ENCODE results near the gene TEX264. TPM values are rescaled to one million over a fixed set of nuclear protein-coding genes. Genes with fewer than 3 reads are reported as not detected.

TEX264 gene
- total and polyA plus RNA-seq, 2 experiments from 2014 or later, result 59.6 to 98.7 TPM

DNA sequence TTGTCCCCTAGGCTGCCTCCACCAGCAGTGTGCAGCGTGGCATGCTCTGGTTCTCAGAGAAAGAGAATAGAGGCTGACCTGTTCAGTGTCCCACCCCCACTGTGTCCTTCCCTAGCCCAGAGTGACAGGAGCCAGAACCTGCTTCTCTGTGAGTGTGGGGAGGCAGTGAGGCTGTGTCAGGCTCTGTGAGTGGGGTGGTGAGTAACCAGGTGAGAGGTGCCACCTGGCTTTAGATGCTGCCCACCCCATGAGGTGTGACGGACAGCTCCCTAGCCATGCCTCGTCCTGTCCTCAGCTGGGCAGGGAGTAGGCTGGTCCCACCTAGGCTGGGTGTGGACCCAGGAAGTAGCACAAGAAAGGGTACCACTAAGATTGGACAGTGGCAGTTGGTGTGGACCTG lies 6.3 kb downstream of the TEX264 start:
- WGBS (ENCODE audit: low lambda C conversion rate, missing lambda C conversion rate), result 97% methylated on average over 3 of the region's 3 CpGs
- Histone ChIP-seq H4K20me1 (ENCODE audit: insufficient read depth, poor library complexity, severe bottlenecking) (no peaks in the 10 kb centered on the region), H2AFZ (no peak overlapping the region), H3K4me1 (ENCODE audit: insufficient read depth) (peaks cover 9% of the 10 kb centered on the region), H3K4me2 (no peak overlapping the region), H3K27ac (no peak overlapping the region), H3K36me3 (replicated peaks; ENCODE audit: insufficient read depth, low read depth) (no peaks in the 10 kb centered on the region), H3K9me3 (ENCODE audit: low read depth) (no peaks in the 10 kb centered on the region), H3K4me3 (no peak overlapping the region), H3K27me3 (no peaks in the 10 kb centered on the region), H3K9me2 (replicated peaks; ENCODE audit: insufficient read depth) (no peaks in the 10 kb centered on the region), H3K79me2 (peaks cover 21% of the 10 kb centered on the region)
- no peak for TF ChIP-seq EZH2 (IDR thresholded peaks at IDR 0.05; ENCODE audit: borderline replicate concordance)
- no peak for DNase-seq (ENCODE audit: low spot score)

DNA sequence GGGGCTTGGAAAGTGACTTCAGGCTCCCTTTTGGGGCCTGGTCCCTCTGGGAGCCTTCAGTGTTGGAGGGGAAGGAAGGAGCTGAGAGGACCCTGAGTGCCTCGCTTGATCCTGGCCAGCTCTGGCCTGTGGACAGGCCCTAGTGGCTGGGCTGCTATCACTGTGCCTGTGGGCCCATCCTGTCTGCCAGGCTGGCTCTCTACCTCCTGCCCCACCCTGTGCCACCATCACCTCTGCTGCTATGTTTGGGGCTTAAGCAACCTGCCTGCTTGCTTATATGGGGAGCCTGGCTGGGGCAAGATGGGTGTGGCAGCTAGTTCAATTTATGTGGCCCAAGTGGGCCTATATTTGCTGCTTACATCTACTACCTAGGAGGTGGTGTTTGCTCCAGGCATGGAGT lies 7.1 kb downstream of the TEX264 start:
- WGBS (ENCODE audit: low lambda C conversion rate, missing lambda C conversion rate), result 92% methylated on average over 1 of the region's 1 CpG
- no peak for DNase-seq (ENCODE audit: low spot score)
- Histone ChIP-seq H3K4me3 (no peak overlapping the region), H3K27me3 (no peaks in the 10 kb centered on the region), H3K4me2 (no peak overlapping the region), H3K36me3 (replicated peaks; ENCODE audit: insufficient read depth, low read depth) (no peaks in the 10 kb centered on the region), H3K9me2 (replicated peaks; ENCODE audit: insufficient read depth) (no peaks in the 10 kb centered on the region), H3K27ac (no peak overlapping the region), H4K20me1 (ENCODE audit: insufficient read depth, poor library complexity, severe bottlenecking) (no peaks in the 10 kb centered on the region), H3K9me3 (ENCODE audit: low read depth) (no peaks in the 10 kb centered on the region), H2AFZ (no peak overlapping the region), H3K4me1 (ENCODE audit: insufficient read depth) (peaks cover 9% of the 10 kb centered on the region), H3K79me2 (peaks cover 13% of the 10 kb centered on the region)
- TF ChIP-seq, protein P1, sequence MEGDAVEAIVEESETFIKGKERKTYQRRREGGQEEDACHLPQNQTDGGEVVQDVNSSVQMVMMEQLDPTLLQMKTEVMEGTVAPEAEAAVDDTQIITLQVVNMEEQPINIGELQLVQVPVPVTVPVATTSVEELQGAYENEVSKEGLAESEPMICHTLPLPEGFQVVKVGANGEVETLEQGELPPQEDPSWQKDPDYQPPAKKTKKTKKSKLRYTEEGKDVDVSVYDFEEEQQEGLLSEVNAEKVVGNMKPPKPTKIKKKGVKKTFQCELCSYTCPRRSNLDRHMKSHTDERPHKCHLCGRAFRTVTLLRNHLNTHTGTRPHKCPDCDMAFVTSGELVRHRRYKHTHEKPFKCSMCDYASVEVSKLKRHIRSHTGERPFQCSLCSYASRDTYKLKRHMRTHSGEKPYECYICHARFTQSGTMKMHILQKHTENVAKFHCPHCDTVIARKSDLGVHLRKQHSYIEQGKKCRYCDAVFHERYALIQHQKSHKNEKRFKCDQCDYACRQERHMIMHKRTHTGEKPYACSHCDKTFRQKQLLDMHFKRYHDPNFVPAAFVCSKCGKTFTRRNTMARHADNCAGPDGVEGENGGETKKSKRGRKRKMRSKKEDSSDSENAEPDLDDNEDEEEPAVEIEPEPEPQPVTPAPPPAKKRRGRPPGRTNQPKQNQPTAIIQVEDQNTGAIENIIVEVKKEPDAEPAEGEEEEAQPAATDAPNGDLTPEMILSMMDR (IDR thresholded peaks at IDR 0.05; ENCODE audit: poor library complexity), result no peak
- no peak for TF ChIP-seq EZH2phosphoT487 (IDR thresholded peaks at IDR 0.05; ENCODE audit: low read depth, severe bottlenecking, unreplicated experiment)
- TF ChIP-seq EZH2 (IDR thresholded peaks at IDR 0.05; ENCODE audit: borderline replicate concordance), result no peak

DNA sequence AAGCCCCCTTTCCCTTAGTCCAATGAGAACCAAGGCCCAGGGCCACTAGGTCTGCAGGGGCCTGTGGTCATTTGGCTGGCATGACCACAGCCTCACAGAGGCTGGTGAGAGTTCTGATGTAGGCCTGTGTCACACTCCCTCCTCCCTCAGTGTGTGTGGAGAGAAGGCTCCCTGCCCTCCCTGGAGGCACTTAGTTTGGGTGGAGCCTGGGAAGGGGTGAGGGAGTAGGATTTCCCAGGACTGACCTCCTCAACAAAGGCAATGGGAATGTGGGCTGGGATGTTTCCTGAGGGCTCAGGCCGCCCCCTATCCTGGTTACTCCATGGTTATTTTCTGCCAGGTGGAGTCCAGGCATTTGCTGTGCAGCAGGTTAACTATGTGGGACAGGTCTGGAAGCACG lies 7.6 kb downstream of the TEX264 start:
- no peaks in the 10 kb centered on the region for H3K9me3 ChIP-seq (ENCODE audit: low read depth)
- no peak for TF ChIP-seq EZH2phosphoT487 (IDR thresholded peaks at IDR 0.05; ENCODE audit: low read depth, severe bottlenecking, unreplicated experiment)
- no peak for TF ChIP-seq EZH2 (IDR thresholded peaks at IDR 0.05; ENCODE audit: borderline replicate concordance)
- H3K27ac ChIP-seq, result no peak overlapping the region
- H3K79me2 ChIP-seq, result peaks cover 11% of the 10 kb centered on the region
- no peak overlapping the region for H2AFZ ChIP-seq
- no peaks in the 10 kb centered on the region for H3K36me3 ChIP-seq (replicated peaks; ENCODE audit: insufficient read depth, low read depth)
- H3K4me3 ChIP-seq, result no peak overlapping the region
- H3K4me1 ChIP-seq (ENCODE audit: insufficient read depth), result peaks cover 4% of the 10 kb centered on the region
- DNase-seq (ENCODE audit: low spot score), result no peak
- H4K20me1 ChIP-seq (ENCODE audit: insufficient read depth, poor library complexity, severe bottlenecking), result no peaks in the 10 kb centered on the region
- no peaks in the 10 kb centered on the region for H3K9me2 ChIP-seq (replicated peaks; ENCODE audit: insufficient read depth)
- no peak overlapping the region for H3K4me2 ChIP-seq
- no peaks in the 10 kb centered on the region for H3K27me3 ChIP-seq
- WGBS (ENCODE audit: low lambda C conversion rate, missing lambda C conversion rate), result 88% methylated on average over 2 of the region's 2 CpGs

DNA sequence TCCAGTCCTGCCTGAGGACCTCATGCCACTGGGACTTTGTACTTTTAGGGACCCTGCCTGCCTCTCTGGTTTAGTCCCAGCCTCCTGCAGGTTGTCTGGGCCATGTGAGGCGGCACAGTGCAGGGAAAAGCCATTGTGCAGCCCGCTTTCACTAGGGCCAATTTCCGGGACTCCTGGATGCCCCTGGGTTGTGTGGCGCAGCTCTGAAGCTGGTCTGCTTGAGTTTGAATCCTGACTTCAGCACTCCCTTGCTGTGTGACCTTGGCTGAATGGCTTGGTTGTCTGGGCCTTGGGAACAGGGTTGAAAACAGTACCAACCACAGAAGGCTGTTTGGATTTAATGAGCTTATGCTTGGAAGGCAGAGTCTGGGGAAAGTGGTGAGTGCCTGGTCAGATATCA lies 8.3 kb downstream of the TEX264 start:
- H3K9me3 ChIP-seq (ENCODE audit: low read depth), result no peaks in the 10 kb centered on the region
- H3K4me2 ChIP-seq, result no peak overlapping the region
- H3K4me3 ChIP-seq, result no peak overlapping the region
- TF ChIP-seq, protein P1 (IDR thresholded peaks at IDR 0.05; ENCODE audit: poor library complexity), result no peak
- TF ChIP-seq EZH2phosphoT487 (IDR thresholded peaks at IDR 0.05; ENCODE audit: low read depth, severe bottlenecking, unreplicated experiment) (no peak), EZH2 (IDR thresholded peaks at IDR 0.05; ENCODE audit: borderline replicate concordance) (no peak)
- H3K27me3 ChIP-seq, result no peaks in the 10 kb centered on the region
- WGBS (ENCODE audit: low lambda C conversion rate, missing lambda C conversion rate), result 96% methylated on average over 4 of the region's 4 CpGs
- no peaks in the 10 kb centered on the region for H3K36me3 ChIP-seq (replicated peaks; ENCODE audit: insufficient read depth, low read depth)
- no peaks in the 10 kb centered on the region for H4K20me1 ChIP-seq (ENCODE audit: insufficient read depth, poor library complexity, severe bottlenecking)
- DNase-seq (ENCODE audit: low spot score), result no peak
- H3K27ac ChIP-seq, result no peak overlapping the region
- H3K4me1 ChIP-seq (ENCODE audit: insufficient read depth), result peaks cover 4% of the 10 kb centered on the region
- no peak overlapping the region for H2AFZ ChIP-seq
- H3K9me2 ChIP-seq (replicated peaks; ENCODE audit: insufficient read depth), result no peaks in the 10 kb centered on the region
- H3K79me2 ChIP-seq, result peaks cover 6% of the 10 kb centered on the region
